B cell (primary cell): Measurements from ENCODE around the gene AGBL4. TPM values are rescaled to one million over a fixed set of nuclear protein-coding genes. Genes with fewer than 3 reads are reported as not detected.

ENCODE experiments used
- ATAC-seq: fragments of 200-7000 bp; cut with Tn5 transposase; one replicate; pipeline ENCODE4 v1.10.0; 2021; ENCODE audit warnings: low read depth, mild to moderate bottlenecking, moderate number of reproducible peaks, moderate library complexity
- CTCF ChIA-PET: fragments of 350-600 bp; sonication (Branson Sonifier 250); formaldehyde crosslinking; loops from one replicate; lab custom pipeline; 2021; ENCODE audit warnings: antibody characterized with exemption, inconsistent platforms; lab: Charles Lee
- POLR2A ChIA-PET: fragments of 350-600 bp; sonication (Branson Sonifier 250); formaldehyde crosslinking; loops from one replicate; lab custom pipeline; 2021; ENCODE audit warnings: antibody characterized with exemption; lab: Charles Lee
- DNase-seq: peaks from one replicate; pipeline ENCODE4 v3.0.0; 2013
- H2AFZ ChIP-seq: 2 replicates; pipeline ENCODE4 v1.6.1; 2012; ENCODE audit warnings: mild to moderate bottlenecking, low read depth, low read length; ENCODE audit not compliant: insufficient read depth, poor library complexity, severe bottlenecking
- H3K27ac ChIP-seq, 2 donors: 1 replicate in 1 of 2; 2 replicates in 1 of 2; pipeline ENCODE4 v1.5.1; 2012 to 2013; ENCODE audit warnings: low read length in 2 of 2, mild to moderate bottlenecking in 2 of 2, moderate library complexity in 1 of 2
- H3K27me3 ChIP-seq, 4 experiments: fragments of 200-600 bp in 1 of 4; sonication (generic) in 1 of 4; replicated peaks in 1 of 4; 1 replicate in 2 of 4; 2 replicates in 2 of 4; pipeline versions ENCODE4 v1.6.1 to v1.7.0; 2013 to 2016; ENCODE audit warnings: low read length in 3 of 4, mild to moderate bottlenecking in 2 of 4, mixed read lengths in 1 of 4, moderate library complexity in 1 of 4; ENCODE audit not compliant: insufficient read depth in 4 of 4, control insufficient read depth in 3 of 4; ENCODE audit errors: control extremely low read depth in 1 of 4
- H3K36me3 ChIP-seq, 2 experiments: replicated peaks in 1 of 2; 1 replicate in 1 of 2; 2 replicates in 1 of 2; pipeline versions ENCODE4 v1.6.1 to v1.7.1; 2013; ENCODE audit warnings: low read length in 1 of 2; ENCODE audit not compliant: insufficient read depth in 2 of 2, control insufficient read depth in 1 of 2; ENCODE audit errors: control extremely low read depth in 1 of 2, extremely low read depth in 1 of 2
- H3K4me1 ChIP-seq, 2 donors: fragments of 200-600 bp in 1 of 2; sonication (generic) in 1 of 2; 1 replicate in 1 of 2; 2 replicates in 1 of 2; pipeline versions ENCODE4 v1.5.1 to v1.6.1; 2013 to 2017; ENCODE audit warnings: low read length in 2 of 2; ENCODE audit not compliant: control insufficient read depth in 2 of 2, insufficient read depth in 2 of 2
- H3K4me2 ChIP-seq: replicated peaks from 2 replicates; pipeline ENCODE3; 2012; ENCODE audit warnings: mild to moderate bottlenecking, low read depth, low read length; ENCODE audit not compliant: poor library complexity, severe bottlenecking
- H3K4me3 ChIP-seq, 5 experiments: fragments of 200-600 bp in 1 of 5; sonication (generic) in 1 of 5; 1 replicate in 3 of 5; 2 replicates in 2 of 5; pipeline versions ENCODE4 v1.5.1 to v1.7.0; 2011 to 2016; ENCODE audit warnings: low read length in 4 of 5, mild to moderate bottlenecking in 4 of 5, low read depth in 2 of 5, control low read depth in 1 of 5, moderate library complexity in 1 of 5; ENCODE audit not compliant: insufficient read depth in 1 of 5; ENCODE audit errors: control extremely low read depth in 1 of 5, extremely low read depth in 1 of 5
- H3K79me2 ChIP-seq: fragments of 200-600 bp; sonication (generic); one replicate; pipeline ENCODE4 v1.6.0; 2016; ENCODE audit warnings: low read length; ENCODE audit not compliant: control insufficient read depth, insufficient read depth
- H3K9ac ChIP-seq: fragments of 200-600 bp; sonication (generic); 2 replicates; pipeline ENCODE4 v1.6.1; 2017; ENCODE audit warnings: mild to moderate bottlenecking, low read length, moderate library complexity
- H3K9me3 ChIP-seq, 3 donors: one replicate each; pipeline versions ENCODE4 v1.6.1 to v1.7.1; 2013; ENCODE audit warnings: low read length in 2 of 3; ENCODE audit not compliant: control insufficient read depth in 2 of 3, insufficient read depth in 1 of 3; ENCODE audit errors: control extremely low read depth in 1 of 3
- H4K20me1 ChIP-seq: 2 replicates; pipeline ENCODE4 v1.6.0; 2012; ENCODE audit warnings: mild to moderate bottlenecking, low read length; ENCODE audit not compliant: insufficient read depth, control insufficient read depth, poor library complexity, severe bottlenecking
- H3K27ac Mint-ChIP-seq: one replicate; pipeline ENCODE4 v1.8.0; 2021; ENCODE audit warnings: mixed read lengths
- H3K27me3 Mint-ChIP-seq: one replicate; pipeline ENCODE4 v1.8.0; 2021; ENCODE audit warnings: mixed read lengths
- H3K4me1 Mint-ChIP-seq: one replicate; pipeline ENCODE4 v1.8.0; 2021; ENCODE audit warnings: mixed read lengths
- H3K4me3 Mint-ChIP-seq: one replicate; pipeline ENCODE4 v1.8.0; 2021; ENCODE audit warnings: mixed read lengths
- H3K9me3 Mint-ChIP-seq: one replicate; pipeline ENCODE4 v1.8.0; 2022; ENCODE audit warnings: mixed read lengths; ENCODE audit not compliant: insufficient read depth
- EZH2 ChIP-seq: IDR thresholded peaks from 2 replicates; pipeline ENCODE4 v1.6.1; 2012; ENCODE audit warnings: borderline replicate concordance, low read depth, mild to moderate bottlenecking, moderate library complexity, low read length; ENCODE audit not compliant: insufficient read depth, poor library complexity, severe bottlenecking
- WGBS: methylation state at CpG from one replicate; pipeline ENCODE4 v1.1.5; 2013; ENCODE audit warnings: missing lambda C conversion rate; ENCODE audit not compliant: insufficient coverage; 5-methylcytosine and 5-hydroxymethylcytosine counted together
- intact Hi-C: fragments of 100-400 bp; cut with micrococcal nuclease; formaldehyde crosslinking; loops from one replicate; pipeline ENCODE4 v1.10.0; 2022
- polyA plus RNA-seq: library from polyadenylated mRNA; depleted of rRNA; stranded (reverse); fragments of >200 nt; gene quantifications from 2 replicates; pipeline ENCODE4 v1.2.3, GENCODE V29; 2012
- total RNA-seq, 2 donors: library from RNA; stranded (reverse); fragments of 120-200 nt in 1 of 2; gene quantifications; 1 replicate in 1 of 2; 2 replicates in 1 of 2; pipeline versions ENCODE4 v1.2.3 to v1.2.4, GENCODE V29; 2013 to 2022
- TF ChIP-seq, protein P1 (sequence below): fragments of 200-600 bp; IDR thresholded peaks from one replicate; pipeline ENCODE4 v1.8.0; 2022; ENCODE audit warnings: antibody characterized with exemption, mild to moderate bottlenecking

The AGBL4 gene
- total and polyA plus RNA-seq, 2 donors (not counting 1 experiment from before 2014, with no cell fraction given): 0.07 to 0.12 TPM

DNA sequence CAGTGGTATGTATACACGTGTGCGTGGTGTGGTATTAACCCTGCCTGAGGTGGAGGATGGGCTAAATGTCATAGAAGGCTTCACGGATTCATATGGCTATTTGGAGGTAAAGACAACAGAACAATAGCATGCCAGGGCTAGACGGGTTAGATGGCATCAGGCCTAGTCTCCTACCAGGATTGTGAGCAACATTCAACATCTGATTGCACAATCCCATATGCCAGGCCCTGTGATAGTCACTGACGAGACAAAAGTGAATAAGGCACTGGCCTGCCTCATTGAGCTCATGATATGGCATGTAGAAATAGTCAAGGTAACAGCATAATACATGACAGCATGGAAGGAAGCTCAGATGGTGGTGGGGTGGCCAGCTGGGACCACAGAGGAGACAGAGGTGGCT lies 1079.9 kb downstream of the AGBL4 start:
- CTCF ChIA-PET: no interaction called here

DNA sequence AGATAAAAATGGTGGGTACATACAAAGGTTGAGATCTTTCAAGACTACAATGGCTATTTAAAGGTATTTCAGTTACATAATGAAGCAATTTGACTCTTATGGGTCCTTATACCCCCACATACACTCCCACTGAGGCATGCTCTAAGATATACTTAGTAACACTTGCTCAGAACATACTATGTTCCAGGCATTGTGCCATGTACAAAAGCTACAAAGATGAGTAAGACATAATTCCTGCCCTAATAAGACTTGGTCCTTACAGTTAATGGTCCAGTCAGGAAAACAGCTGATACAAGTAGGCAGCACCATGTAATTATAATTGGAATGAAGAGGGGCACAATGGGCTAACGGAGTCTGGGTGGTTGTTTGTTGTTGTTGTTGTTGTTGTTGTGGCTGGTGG lies 1080.4 kb downstream of the AGBL4 start:
- Histone ChIP-seq H3K27me3 (peaks cover 0 to 3% (median 0%) of the 10 kb centered on the region in 4 experiments), H2AFZ (no peak overlapping the region), H3K4me3 (no peak overlapping the region), H3K27ac (no peak overlapping the region), H3K4me2 (no peak overlapping the region), H4K20me1 (no peaks in the 10 kb centered on the region), H3K9ac (no peak overlapping the region), H3K9me3 (no peaks in the 10 kb centered on the region), H3K36me3 (no peaks in the 10 kb centered on the region), H3K4me1 (no peaks in the 10 kb centered on the region), H3K79me2 (no peaks in the 10 kb centered on the region)
- DNase-seq (no peak), ATAC-seq (no peak)
- POLR2A ChIA-PET: no interaction called here
- no peak overlapping the region for H3K4me3 Mint-ChIP-seq
- TF ChIP-seq EZH2: no peak
- TF ChIP-seq, protein P1, sequence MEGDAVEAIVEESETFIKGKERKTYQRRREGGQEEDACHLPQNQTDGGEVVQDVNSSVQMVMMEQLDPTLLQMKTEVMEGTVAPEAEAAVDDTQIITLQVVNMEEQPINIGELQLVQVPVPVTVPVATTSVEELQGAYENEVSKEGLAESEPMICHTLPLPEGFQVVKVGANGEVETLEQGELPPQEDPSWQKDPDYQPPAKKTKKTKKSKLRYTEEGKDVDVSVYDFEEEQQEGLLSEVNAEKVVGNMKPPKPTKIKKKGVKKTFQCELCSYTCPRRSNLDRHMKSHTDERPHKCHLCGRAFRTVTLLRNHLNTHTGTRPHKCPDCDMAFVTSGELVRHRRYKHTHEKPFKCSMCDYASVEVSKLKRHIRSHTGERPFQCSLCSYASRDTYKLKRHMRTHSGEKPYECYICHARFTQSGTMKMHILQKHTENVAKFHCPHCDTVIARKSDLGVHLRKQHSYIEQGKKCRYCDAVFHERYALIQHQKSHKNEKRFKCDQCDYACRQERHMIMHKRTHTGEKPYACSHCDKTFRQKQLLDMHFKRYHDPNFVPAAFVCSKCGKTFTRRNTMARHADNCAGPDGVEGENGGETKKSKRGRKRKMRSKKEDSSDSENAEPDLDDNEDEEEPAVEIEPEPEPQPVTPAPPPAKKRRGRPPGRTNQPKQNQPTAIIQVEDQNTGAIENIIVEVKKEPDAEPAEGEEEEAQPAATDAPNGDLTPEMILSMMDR: no peak
- H3K27me3 Mint-ChIP-seq: peaks cover 14% of the 10 kb centered on the region
- CTCF ChIA-PET: no interaction called here
- WGBS: 100% methylated on average over 1 of the region's 1 CpG
- no peaks in the 10 kb centered on the region for H3K4me1 Mint-ChIP-seq
- no peak overlapping the region for H3K27ac Mint-ChIP-seq
- H3K9me3 Mint-ChIP-seq: no peaks in the 10 kb centered on the region
- intact Hi-C loops: no loop called here

More for the DNA sequence above, 1079.9 kb downstream of the AGBL4 start:
- Histone ChIP-seq H3K9ac (no peak overlapping the region), H3K4me2 (no peak overlapping the region), H3K36me3 (no peaks in the 10 kb centered on the region), H3K9me3 (no peaks in the 10 kb centered on the region), H3K4me3 (no peak overlapping the region), H2AFZ (no peak overlapping the region), H4K20me1 (no peaks in the 10 kb centered on the region), H3K79me2 (no peaks in the 10 kb centered on the region), H3K4me1 (no peaks in the 10 kb centered on the region), H3K27ac (no peak overlapping the region), H3K27me3 (peaks cover 0 to 3% (median 0%) of the 10 kb centered on the region in 4 experiments)
- ATAC-seq: no peak
- POLR2A ChIA-PET: no interaction called here
- intact Hi-C loops: no loop called here
- Mint-ChIP-seq H3K27me3 (peaks cover 15% of the 10 kb centered on the region), H3K4me1 (no peaks in the 10 kb centered on the region), H3K27ac (no peak overlapping the region), H3K4me3 (no peak overlapping the region), H3K9me3 (no peaks in the 10 kb centered on the region)
- no peak for TF ChIP-seq EZH2
- TF ChIP-seq, protein P1: no peak
- 87% methylated on average over 5 of the region's 5 CpGs for WGBS
- DNase-seq: no peak
